HuH-7.5 (cell line): ENCODE results near the gene KRTAP5-4.
"Not testable (repeated sequence)": the region's sequence is repeated elsewhere in the genome, so short reads cannot be mapped to it uniquely, and the experiment has no call there.

Source experiments
- DNase-seq: peaks from one replicate; pipeline ENCODE4 v3.0.0; 2011; ENCODE audit warnings: low spot score

KRTAP5-4 gene

DNA sequence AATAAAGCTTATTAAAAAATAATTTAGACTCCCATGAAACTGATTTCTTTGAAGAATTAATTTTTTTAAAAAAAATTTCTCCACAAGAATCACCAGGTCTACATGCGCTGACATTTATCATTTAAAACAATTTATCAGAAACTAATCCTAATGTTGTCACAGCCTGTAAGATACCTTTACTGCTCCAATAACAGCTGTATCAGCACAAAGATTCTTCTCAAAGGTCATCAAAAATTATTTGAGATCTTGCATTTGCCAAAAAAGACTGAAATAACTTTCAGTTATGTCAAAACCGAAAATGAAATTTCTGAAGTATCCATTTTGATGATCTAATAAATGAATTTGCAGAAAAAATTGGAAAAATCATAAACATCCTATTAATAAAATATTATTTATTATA, 15.7 kb upstream of the KRTAP5-4 start:
- DNase-seq = no peak

DNA sequence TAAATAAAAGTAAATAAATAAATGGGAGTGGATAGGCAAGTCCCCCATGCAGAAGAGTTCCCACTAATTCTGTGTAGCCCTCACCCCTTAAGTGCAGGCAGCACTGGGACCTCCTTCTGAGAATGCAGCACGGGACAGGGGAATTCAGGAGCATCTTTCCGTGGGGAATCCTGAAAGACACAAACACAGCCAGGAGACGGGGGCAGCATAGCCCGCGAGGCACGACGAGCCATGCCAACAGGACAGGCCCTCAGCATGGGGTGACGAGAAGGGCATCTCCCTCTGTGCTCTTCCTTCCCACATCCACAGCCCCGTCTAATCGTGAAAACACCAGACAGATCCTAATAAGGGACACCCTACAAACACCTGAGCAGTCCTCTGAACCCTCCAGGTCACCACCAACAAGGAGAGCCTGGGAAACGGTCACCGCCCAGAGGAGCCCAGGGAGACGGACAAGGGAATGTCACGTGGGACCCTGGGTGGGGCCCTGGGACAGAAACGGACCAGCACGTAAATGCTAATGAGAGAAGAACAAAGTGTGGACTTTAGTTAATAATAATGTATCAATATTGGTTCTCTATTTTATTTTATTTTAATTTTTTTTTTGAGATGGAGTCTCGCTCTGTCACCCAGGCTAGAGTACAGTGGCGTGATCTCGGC, 14.5 kb upstream of the KRTAP5-4 start:
- no peak for DNase-seq

DNA sequence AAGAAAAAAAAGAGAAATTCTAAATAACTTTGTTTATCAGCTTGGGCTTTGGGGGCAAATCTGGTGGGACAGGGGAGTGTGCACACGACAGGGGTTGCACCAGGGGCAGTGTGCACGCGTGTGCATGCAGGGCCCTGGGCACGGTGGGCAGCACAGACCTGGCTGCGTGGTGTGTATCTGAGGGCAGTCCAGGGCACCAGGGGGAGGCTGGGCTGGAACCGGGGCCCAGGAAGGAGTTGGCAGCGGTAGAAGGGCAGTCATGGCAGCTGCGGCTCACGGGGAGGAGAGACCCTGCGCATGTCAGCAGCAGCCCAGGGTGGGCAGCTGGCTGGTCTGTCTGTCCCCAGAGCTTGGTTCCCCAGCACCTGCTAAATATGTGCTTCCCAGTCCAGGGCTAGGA, 11.9 kb upstream of the KRTAP5-4 start:
- no peak for DNase-seq

DNA sequence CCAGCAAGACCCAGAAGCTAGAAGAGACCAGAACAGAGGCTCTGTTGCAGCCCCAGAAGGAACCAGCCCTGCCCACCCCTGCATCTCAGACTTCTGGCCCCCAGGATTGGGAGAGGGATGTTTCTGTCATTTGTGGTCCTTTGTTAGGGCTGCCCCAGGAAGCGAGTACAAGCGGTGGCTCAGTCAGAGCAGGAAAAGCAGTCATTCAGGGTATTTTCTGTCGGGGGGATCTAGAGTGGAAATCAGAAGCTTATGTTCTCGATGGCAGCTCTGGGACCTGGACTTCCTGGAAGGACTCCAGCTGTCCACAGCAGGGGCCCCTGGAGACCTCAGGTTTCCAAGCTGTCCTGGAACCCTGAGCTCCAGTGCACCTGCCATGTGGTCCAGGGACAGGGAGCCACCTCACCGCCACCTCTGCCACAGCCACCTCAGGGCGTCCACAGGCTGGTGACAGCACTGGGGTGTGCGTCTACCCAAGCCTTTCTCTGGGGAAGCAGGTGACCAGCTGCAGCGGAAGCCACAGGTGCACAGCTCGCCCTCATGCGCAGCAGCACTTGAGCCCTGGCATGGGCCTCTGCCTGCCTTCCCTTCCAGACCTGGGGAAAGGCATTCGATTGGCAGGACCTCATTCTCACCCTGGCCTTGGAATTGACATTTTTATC, 10.2 kb upstream of the KRTAP5-4 start:
- DNase-seq = no peak

DNA sequence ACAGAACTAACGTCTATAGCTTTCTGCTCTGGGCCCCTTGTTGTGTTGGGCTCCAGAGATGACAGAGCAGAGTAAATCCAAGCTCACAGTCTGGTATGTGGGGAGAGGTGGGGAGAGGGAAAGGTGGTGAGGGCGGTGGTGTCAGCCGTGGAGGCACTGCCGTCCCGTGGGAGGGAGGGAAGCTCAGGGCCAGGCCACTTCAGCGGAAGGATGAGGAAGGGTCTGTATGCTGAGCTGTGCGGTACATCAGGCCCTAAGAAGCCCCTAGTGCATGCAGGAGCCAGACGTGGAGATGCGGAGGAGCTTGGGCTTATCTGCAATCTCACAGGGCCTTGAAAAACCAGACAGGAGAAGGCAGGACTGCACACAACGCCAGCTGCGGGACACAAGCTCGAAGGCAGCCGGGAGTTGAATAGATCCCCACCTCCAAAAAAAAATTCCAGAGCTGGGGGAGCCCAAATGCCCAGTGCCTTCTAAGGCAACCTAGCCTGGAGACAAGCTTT, 9.2 kb upstream of the KRTAP5-4 start:
- no peak for DNase-seq

DNA sequence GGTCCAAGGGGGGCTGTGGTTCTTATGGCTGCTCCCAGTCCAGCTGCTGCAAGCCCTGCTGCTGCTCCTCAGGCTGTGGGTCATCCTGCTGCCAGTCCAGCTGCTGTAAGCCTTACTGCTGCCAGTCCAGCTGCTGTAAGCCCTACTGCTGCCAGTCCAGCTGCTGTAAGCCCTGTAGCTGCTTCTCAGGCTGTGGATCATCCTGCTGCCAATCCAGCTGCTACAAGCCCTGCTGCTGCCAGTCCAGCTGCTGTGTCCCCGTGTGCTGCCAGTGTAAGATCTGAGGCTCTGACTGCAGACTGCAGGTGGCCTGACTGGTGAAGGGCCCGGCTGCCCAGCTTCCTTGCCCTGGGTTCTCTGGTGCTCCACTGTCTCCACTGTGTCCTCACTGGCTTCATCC, 8.3 kb upstream of the KRTAP5-4 start:
- DNase-seq = no peak

DNA sequence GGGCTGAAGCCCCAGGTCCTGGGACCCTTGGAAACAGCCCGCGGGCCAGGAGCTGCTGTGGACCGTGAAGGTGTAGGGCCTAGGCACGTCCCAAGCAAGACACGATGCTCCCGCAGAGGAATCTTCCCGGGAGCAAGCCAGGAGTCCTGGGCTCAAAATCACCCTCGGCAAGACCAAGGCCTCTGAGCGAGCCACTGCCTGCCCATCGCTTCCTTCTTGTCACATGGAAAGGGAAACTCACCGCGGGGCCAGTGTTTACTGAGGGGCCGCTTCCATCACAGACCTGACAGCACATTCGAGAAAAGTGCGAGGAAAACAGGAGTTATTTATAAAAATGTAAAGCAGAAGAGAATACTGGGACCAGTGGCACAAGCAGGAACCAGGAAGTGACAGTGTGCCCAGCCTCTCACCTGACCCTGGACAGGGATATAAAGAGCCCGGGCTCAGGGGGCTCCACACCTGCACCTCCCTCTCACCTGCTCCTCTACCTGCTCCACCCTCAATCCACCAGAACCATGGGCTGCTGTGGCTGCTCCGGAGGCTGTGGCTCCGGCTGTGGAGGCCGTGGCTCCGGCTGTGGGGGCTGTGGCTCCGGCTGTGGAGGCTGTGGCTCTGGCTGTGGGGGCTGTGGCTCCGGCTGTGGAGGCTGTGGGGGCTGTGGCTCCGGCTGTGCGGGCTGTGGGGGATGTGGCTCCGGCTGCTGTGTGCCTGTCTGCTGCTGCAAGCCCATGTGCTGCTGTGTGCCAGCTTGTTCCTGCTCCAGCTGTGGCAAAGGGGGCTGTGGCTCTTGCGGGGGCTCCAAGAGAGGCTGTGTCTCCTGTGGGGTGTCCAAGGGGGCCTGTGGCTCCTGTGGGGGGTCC, 7.6 kb upstream of the KRTAP5-4 start, which contains the start of gene KRTAP5-5:
Gene KRTAP5-5, plus strand, starts transcription at position 450 of the 860 bp plus-strand sequence. Its CDS starts 66 bp downstream, at position 516.
- no peak for DNase-seq

DNA sequence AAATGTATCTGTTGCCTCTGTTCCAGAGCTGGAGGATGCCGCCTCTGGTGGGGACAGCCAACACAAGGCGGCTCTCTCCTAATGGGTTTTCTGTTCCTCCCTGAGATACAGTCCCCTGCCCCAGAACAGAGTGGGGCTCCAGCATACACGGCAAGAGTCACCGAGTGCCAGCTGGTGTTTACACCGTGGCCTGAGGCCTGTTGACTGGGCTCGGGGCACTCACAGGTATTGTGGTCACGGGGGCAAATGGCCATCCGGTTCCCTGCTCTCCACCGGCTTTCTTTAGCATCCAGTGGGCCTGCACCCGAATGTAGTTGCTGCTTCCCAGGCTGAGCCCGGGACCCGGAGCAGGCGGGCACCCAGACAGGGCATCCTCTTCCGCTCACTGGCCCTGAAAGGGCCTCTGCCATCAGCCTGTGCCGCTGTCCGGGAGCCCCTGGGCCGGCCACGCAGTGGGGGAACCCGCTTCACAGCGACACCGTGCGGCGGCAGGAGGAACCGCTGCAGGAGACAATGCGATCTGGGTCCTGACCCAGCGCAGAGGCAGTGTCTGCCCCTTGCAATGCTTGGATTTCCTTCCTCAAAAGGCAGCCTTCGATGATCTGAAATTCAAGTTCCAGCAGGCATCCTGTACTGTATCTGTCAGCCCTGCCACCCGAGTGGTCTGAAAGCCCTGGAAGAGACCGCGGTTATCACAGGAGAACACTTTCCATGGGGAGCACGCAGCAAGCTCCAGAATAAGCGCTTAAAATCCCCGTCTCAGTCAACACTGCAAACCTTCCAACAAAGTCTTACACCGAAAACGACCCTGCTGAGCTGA, 6.8 kb upstream of the KRTAP5-4 start:
- peak; percentile 87 for DNase-seq

DNA sequence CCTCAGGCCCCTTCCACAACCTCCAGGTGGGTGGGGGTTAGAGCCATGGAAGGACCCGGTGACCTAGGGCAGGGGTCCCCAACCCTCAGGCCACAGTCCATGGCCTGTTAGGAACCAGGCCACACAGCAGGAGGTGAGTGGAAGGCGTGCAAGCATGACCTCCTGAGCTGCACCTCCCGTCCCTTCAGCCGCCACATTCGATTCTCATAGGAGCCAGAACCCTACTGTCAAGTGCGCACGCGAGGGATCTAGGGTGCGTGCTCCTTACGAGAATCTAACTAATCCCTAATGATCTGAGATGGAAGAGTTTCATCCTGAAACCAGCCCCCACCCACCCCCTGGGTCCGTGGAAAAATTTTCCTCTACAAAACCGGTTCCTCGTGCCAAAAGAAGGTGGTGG, 3.6 kb upstream of the KRTAP5-4 start:
- DNase-seq = no peak

DNA sequence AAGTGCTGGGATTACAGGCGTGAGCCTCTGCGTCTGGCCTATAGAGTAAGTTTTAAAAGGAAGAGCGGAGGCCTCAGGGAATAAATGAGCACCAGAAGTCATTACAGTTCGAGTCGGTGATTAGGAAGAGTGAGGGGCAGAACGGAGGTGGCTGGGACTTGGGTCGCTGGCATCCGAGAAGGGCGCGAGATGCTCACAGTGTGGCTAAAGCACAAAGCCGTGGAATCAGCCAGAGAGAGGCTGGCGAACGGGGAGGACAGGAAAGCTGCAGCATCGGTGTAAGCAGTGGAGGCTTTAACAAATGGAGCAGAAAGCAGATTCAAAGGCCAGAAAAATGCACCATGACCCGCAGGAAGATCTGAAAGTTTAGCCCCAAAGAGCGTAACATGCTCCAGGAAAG, 2.7 kb upstream of the KRTAP5-4 start:
- DNase-seq = no peak

DNA sequence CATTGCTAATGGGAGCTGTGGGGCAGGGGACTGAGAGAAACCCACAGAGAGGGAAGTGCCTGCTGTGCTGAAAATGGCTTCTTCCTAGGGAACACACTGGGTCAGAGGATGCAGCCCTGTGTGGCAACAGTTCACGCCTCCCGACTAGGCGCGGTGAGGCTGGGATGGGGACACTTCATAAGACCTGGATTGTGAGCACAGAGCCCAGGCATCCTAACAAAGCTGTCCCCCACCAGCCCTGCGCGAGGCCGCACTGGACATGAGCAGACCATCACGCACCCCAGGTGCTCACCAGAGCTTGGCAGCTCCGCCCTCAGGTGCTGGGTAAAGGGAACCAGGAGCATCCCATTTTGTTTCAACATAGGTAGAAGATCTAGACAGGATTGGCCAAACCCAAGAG, 1.8 kb upstream of the KRTAP5-4 start:
- DNase-seq = no peak

DNA sequence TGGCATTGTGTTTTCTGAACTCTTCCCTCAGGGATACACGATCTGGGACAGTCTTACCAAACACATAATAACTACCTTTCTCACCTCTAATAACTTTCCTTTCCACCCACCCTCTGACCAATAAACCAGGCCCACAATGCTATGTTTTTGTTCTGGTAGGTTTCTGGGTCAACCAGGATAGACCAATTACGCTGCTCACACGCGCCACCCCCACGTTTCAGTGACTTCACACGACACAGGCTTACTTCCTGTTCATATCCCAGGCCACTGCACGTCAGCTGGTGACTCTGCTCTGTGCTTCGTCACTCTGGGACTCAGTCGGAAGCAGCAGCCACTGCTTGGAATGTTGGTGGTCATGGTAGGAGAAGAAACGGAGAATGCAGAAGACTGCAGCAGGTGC, 2.5 kb downstream of the KRTAP5-4 start:
- DNase-seq = no peak

DNA sequence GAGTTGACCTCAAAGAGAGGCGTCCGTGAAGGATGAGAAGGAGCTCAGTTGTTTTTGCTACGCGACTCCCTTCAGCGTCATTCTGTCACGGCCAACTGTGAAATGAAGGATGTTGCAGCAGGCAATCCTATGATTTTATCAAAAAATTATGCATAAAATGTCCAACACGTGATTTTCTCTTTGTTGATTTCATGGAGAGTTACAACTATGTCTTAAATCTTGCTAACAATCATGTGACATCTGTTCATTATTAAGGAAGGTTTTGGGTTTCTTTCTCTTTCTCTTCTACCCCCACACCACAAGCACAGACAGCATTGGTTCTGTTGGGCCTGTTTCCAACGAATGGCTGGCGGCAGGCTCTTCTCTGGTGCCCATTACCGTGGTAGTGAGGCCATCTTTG, 3.7 kb downstream of the KRTAP5-4 start:
- DNase-seq = no peak

DNA sequence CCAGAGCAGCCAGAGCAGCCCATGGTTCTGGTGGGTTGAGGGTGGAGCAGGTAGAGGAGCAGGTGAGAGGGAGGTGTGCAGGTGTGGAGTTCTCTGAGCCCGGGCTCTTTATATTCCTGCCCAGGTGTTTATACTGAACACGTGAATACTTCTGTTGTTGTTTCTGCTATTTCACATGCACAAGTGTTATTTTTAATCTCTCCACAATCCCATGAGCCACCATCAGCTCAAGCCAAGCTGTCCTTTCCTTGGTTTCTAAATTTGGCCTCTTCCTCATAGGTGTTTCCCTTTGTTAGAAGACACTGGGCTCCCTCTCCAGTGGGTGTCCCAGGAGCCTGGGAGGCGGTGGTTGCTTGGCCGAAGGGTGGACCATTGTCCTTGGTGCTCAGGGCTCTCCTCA, 13.6 kb downstream of the KRTAP5-4 start, which contains the start of gene KRTAP5-3:
Gene KRTAP5-3, minus strand, starts transcription at position 101 of the 400 bp plus-strand sequence. Its CDS starts 78 bp downstream, at position 23.
- no peak for DNase-seq

DNA sequence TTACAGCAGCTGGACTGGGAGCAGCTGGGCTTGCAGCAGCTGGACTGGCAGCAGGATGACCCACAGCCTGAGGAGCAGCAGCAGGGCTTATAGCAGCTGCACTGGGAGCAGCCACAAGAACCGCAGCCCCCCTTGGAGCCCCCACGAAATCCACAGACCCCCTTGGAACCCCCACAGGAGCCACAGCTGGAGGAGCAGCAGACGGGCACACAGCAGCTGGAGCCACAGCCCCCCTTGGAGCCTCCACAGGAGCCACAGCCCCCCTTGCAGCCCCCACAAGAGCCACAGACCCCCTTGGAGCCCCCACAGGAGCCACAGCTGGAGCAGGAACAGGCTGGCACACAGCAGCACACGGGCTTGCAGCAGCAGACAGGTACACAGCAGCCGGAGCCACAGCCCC, 14.0 kb downstream of the KRTAP5-4 start:
- DNase-seq = not testable (repeated sequence)

DNA sequence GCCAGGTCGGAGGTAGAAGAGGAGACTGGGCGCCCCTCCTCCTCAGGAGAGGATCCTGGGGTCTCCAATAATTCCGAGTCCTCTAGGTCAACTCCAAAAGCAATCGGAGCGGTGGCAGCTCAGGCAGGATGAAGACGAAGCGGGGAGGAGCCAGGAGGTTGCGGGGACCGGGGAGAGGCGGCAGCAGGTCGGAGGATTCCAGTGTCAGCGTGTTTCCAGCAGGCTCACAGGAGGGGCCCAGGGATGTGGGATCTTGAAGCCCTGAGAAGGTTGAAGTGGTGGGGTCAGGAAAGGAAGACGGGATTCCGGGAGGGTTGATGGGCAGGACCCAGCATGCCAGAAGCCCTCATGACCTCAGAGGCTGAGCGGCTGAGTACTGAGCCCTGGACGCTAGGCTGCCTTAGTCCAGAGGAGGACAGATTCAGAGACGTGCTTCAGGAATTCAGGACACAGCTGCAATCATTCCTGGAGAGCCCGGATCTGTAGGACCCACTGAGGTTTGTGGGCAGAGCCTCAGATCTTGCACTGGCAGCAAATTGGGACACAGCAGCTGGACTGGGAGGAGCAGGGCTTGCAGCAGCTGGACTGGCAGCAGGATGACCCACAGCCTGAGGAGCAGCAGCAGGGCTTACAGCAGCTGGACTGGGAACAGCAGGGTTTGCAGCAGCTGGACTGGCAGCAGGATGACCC, 14.6 kb downstream of the KRTAP5-4 start:
- not testable (repeated sequence) for DNase-seq

DNA sequence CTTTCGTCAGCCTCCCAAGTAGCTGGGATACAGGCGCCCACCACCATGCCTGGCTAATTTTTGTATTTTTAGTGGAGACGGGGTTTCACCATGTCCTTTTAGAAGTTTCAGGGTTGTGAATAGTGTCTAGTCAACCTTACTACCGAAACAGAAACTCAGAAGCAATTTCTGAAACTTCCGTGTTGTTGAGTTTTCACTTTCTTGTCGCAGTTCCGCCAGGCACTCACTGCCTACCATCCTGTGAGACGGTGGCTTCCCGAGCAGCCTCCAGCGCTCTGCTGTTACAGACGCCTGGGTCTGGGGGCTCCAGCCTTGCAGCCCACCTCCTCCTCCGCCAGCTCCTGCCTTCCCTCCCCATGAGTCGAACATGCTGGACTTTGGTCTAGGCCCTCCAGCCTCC, 16.0 kb downstream of the KRTAP5-4 start:
- DNase-seq = not testable (repeated sequence)

DNA sequence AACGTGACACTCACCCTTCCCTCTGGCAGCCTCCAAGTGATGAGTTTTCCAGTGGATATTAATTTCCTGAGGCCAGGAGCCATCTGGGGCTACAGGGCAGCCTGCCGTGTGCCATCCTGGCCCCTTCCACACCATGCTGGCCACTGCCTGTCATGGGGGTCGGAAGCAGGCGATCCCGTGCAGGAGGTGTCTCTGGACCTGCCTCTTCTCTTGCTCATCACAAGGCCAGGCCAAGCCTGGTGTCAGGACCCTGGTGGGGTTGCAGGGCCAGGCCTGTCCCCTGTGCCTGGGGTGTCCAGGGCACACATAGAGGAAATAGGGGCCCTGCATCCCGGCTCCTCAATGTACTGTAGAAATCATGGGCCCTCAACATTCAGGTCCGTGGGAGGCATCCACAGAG, 17.2 kb downstream of the KRTAP5-4 start:
- no peak for DNase-seq

DNA sequence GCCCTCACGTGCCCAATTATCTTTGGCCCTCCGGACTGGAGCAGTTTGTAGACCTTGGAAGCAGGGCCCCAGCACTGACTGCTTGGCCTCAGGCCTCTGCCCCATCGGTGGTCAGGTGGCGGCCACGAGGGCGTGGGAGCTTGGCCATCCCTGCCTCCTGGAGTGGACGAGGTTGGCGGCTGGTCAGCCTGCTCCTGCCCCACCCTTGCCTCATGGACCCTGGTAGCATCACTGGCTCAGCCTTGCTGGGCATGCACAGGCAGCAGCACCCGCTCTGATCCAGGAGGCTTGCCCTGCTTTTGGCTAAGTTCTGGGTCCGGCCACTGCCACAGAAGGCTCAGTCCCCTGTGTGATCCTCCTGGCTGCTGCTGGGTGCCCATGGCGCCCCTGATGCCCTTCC, 17.8 kb downstream of the KRTAP5-4 start:
- no peak for DNase-seq

DNA sequence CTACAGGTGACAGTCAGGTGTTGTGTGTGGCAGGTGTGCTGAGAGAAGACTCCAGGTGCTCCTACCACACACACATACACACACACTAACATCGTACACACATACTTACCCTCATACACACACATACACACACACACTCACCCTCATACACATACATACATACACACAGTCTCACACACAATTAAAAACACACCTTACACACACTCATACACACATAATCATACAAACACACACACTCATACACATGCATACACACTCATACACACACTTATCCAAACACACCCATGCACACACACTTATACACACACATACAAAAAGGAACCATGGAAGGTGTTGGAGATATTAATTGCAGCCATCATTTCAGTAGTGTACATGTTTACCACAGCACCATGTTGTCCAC, 18.3 kb downstream of the KRTAP5-4 start:
- no peak for DNase-seq

DNA sequence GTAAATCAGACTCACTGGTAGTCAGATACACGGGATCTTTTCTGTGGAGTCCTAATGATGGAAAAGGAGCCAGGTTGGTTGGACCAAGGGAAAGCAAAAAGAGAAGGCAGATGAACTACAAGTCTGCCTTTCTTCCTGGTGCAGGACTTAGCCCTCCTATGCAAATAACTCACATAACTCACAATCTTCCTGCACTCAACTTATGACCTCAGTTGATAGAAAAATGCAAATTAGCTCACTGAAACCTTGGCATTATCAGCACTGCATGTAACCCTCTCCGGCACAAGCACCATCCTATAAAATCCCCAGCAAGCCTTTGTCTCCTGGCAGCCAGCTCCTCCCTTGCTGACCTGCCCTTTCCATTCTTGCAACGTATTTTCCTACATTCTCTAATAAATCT, 20.3 kb downstream of the KRTAP5-4 start:
- not testable (repeated sequence) for DNase-seq
